ENCODE results near the gene TASP1.

GRCh38 chr20:13443690-13444089 lies 195.0 kb downstream of the TASP1 start:
- TF ChIP-seq CTCF (IDR thresholded peaks at IDR 0.05; ENCODE audit: borderline replicate concordance, extremely low read depth, low read length, poor library complexity, severe bottlenecking): no peak
- TF ChIP-seq EZH2 (IDR thresholded peaks at IDR 0.05; ENCODE audit: borderline replicate concordance, low read depth, low read length, severe bottlenecking): no peak

All from DND-41 (cell line).